ENCODE results near the gene RTN4R.
"Not testable (repeated sequence)": the region's sequence is repeated elsewhere in the genome, so short reads cannot be mapped to it uniquely, and the experiment has no call there.

RTN4R gene

DNA sequence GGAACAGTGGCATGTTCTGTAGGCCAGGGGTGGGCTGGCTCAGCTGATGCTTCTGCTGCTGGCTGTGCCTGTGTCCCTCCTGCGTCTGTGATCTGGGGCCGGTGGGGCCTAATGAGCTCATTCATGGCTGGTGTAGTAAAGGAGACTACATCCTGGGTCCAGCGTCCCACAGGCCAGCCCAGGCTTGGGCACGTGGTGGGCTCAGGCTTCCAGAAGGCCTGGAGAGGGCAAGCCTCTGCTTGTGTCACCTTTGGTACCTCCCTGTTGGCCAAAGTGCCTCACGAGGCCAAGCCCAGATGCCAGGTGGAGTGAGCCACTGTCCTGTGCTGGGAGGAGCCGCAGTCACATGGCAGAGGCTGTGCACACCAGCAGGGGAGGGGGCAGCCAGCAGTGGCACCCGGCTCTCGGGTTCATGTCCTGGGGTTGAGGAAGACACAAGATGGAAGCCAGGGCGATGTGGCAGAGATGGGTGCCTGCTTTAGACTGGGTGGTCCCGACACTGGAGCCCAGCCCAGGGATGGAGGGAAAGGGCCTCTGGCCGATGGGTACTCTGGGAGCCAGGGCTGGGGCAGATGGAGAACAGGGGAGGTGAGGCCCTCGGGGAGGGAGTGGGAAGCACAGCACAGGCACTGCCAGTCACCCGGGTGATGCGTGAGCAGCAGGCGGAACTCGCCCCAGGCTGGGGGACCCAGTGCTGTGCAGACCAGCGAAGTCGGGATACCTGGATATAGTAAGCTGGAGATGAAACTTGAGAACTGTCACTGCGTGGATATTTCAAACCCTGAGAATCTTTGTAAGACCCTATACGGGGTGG, 43.3 kb upstream of the RTN4R start:
- WGBS, result 92% methylated on average over 16 of the region's 20 CpGs
- H3K9me3 ChIP-seq (ENCODE audit: insufficient read depth, low read depth, low read length); H3K9ac ChIP-seq (ENCODE audit: low read depth, low read length); H3K36me3 ChIP-seq (ENCODE audit: insufficient read depth, low read length); H3K27me3 ChIP-seq (ENCODE audit: insufficient read depth, low read length); H3K4me3 ChIP-seq (ENCODE audit: low read length); H3K27ac ChIP-seq (ENCODE audit: low read depth, low read length); H3K4me1 ChIP-seq (ENCODE audit: insufficient read depth, low read length): not testable (repeated sequence)

DNA sequence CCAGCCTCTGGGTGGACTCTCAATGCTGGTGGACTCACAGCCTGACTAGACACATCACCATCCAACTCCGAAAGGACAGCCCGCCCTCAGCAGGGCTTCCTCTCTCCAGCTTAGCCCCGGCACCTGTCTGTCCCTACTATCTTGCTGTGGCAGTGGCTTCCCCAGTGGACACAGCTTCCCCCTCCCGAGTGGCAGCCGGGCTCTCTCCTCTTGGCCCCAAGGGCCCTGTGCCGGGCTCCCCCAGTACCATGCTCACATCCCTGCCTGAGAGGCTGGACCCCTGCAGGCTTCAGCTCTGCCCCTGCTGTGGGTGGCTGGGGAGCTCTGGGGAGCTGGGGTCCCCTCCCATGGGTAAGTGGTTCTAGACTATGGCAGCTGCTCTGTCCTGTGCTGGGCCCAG, 42.7 kb upstream of the RTN4R start:
- H3K9ac ChIP-seq (ENCODE audit: low read depth, low read length), result not testable (repeated sequence)
- WGBS, result 94% methylated on average over 6 of the region's 6 CpGs

DNA sequence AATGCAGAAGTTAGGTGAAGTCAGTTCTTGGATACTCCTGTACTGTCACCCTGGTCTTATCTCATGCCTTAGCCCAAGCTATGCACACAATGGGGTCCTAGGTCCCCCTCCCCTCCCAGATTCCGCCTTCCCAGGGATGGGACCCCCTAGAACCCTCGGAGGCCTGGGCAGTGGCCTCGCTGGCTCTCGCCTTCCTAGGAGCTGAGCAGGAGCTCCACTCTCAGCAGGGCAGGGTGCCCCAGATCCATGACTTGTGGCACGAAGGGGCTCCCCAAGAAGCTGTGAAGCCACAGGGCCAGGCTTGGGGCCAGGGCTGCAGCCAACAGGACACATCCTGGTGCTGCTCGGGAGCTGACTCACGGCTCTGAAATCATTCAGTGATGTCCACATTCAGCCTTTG, 42.1 kb upstream of the RTN4R start:
- 85% methylated on average over 5 of the region's 7 CpGs for WGBS
- not testable (repeated sequence) for H3K27ac ChIP-seq (ENCODE audit: low read depth, low read length); H3K9me3 ChIP-seq (ENCODE audit: insufficient read depth, low read depth, low read length); H3K27me3 ChIP-seq (ENCODE audit: insufficient read depth, low read length); H3K9ac ChIP-seq (ENCODE audit: low read depth, low read length); H3K4me1 ChIP-seq (ENCODE audit: insufficient read depth, low read length); H3K36me3 ChIP-seq (ENCODE audit: insufficient read depth, low read length); H3K4me3 ChIP-seq (ENCODE audit: low read length)

More for the DNA sequence above, 42.7 kb upstream of the RTN4R start:
- H3K27me3 ChIP-seq (ENCODE audit: insufficient read depth, low read length); H3K4me1 ChIP-seq (ENCODE audit: insufficient read depth, low read length); H3K9me3 ChIP-seq (ENCODE audit: insufficient read depth, low read depth, low read length); H3K4me3 ChIP-seq (ENCODE audit: low read length); H3K27ac ChIP-seq (ENCODE audit: low read depth, low read length); H3K36me3 ChIP-seq (ENCODE audit: insufficient read depth, low read length): not testable (repeated sequence)

DNA sequence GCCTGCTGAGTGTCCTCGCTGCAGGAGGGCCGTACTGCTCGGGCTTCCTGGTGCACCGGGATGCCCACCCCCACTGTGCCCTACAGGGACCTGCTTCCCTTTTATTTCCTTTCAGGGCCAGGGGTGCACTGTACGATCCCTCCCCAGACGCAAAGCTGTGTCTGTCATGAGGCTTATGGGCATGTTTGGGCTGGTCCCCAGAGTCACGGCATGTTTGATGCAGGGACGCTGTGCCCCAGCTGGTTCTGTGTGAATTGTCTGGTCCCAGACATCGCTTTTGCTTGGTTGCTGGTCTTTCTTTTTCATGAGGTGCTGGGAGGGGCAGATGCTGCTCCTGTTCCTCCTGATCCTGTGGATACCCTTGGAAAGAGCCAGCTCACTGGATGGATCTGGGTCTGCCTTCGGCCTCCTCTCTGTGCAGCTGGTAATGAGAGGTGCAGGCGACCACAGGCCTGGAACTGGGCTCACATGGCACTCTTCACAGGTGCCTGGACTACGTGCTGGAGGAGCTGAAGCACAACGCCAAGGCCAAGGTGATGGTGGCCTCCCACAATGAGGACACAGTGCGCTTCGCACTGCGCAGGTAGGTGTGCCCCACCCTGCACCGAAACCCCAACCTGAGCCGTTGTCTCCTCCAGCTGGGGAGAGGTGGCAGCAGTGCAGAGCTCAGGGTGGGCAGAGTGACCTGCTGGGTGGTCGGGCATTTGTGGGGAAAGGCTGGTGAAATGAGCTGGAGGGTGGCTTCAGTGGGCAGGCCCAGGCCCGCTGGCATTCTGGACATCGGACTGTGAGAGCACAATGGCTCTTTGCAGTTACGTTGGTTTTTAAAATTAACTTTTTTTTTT, 40.9 kb upstream of the RTN4R start:
- H3K27ac ChIP-seq (ENCODE audit: low read depth, low read length); H3K27me3 ChIP-seq (ENCODE audit: insufficient read depth, low read length); H3K36me3 ChIP-seq (ENCODE audit: insufficient read depth, low read length); H3K4me3 ChIP-seq (ENCODE audit: low read length); H3K4me1 ChIP-seq (ENCODE audit: insufficient read depth, low read length); H3K9me3 ChIP-seq (ENCODE audit: insufficient read depth, low read depth, low read length); H3K9ac ChIP-seq (ENCODE audit: low read depth, low read length): not testable (repeated sequence)
- WGBS, result 93% methylated on average over 22 of the region's 22 CpGs

DNA sequence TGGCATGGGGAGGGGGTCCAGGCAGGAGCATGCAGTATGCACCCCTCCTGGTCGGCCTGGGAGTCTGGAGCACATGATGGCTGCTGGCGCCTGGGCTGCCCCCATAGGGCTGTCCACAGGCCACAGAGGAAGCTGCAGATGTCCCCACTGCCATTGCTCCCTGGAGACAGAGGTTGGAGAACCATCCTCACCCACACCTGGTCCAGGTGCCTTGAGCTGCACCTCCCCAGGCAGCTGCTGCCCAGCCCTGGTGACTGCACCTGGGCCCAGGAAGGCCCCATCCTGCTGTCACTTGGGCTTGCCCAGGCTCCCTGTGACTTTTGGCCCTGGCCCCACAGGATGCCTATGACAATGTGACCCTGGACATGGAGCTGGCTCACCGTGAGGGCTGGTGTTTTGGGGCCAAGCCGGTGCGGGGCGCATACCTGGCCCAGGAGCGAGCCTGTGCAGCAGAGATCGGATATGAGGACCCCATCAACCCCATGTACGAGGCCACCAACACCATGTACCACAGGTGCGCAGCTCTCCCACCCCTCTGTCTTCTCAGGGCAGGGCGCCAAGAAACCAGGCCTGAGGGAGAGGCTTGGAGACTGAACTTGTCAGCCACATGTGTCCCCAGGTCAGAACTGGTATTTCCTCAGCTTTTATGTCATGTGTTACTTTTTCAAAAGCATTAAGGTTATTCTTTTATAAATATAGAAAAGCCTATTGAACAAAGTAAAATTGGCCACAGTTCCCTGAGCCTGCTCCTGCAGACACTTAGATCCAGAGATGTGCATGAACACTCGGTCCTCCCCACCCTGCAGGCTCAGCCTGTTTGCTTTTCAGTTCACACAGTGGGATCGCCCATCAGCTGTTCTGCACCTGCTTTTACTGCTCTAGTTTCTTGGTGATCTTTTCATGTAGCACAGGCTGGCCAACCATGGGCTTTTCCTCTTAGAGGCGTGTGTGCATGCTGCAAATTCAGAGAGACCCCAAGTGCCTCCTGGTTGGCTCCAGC, 39.6 kb upstream of the RTN4R start:
- 91% methylated on average over 12 of the region's 14 CpGs for WGBS
- not testable (repeated sequence) for H3K4me3 ChIP-seq (ENCODE audit: low read length); H3K4me1 ChIP-seq (ENCODE audit: insufficient read depth, low read length)

DNA sequence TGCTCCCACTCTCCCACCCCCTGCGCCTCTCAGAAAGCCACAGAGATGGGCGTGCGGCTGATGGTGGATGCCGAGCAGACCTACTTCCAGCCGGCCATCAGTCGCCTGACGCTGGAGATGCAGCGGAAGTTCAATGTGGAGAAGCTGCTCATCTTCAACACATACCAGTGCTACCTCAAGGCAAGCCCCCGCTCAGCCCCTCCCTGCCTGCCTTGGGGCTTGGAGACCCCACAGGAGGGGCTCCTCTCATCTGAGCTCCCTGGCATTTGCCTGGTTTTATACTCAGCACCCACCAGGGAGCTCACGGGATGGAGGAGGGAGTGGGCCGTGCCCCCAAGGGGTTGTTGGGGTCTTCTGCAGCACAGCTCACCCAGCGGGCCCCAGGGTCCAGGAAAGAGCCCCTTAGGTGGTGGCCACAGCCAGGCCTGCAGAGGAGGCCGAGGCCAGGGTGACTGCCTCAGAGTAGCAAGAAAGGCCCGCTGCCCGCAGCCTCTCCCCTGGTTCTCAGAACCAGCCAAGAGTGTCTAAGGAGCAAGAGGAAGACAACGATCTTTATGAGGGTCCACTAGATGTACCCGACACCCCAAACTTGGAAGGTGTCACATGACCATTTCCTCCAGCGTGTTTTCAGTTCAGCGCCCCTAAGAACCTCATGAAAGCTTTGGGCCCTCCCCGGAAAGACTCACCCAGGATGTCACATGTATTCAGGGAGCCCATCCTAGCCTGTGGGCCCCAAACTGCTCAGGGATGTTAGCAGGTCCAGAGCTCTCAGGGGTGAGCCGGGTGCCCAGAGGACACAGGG, 38.7 kb upstream of the RTN4R start:
- not testable (repeated sequence) for H3K4me1 ChIP-seq (ENCODE audit: insufficient read depth, low read length); H3K9ac ChIP-seq (ENCODE audit: low read depth, low read length); H3K4me3 ChIP-seq (ENCODE audit: low read length); H3K36me3 ChIP-seq (ENCODE audit: insufficient read depth, low read length); H3K27me3 ChIP-seq (ENCODE audit: insufficient read depth, low read length); H3K27ac ChIP-seq (ENCODE audit: low read depth, low read length); H3K9me3 ChIP-seq (ENCODE audit: insufficient read depth, low read depth, low read length)
- 96% methylated on average over 18 of the region's 21 CpGs for WGBS

More for the DNA sequence above, 39.6 kb upstream of the RTN4R start:
- H3K9me3 ChIP-seq (ENCODE audit: insufficient read depth, low read depth, low read length); H3K27me3 ChIP-seq (ENCODE audit: insufficient read depth, low read length); H3K9ac ChIP-seq (ENCODE audit: low read depth, low read length); H3K36me3 ChIP-seq (ENCODE audit: insufficient read depth, low read length); H3K27ac ChIP-seq (ENCODE audit: low read depth, low read length): not testable (repeated sequence)

DNA sequence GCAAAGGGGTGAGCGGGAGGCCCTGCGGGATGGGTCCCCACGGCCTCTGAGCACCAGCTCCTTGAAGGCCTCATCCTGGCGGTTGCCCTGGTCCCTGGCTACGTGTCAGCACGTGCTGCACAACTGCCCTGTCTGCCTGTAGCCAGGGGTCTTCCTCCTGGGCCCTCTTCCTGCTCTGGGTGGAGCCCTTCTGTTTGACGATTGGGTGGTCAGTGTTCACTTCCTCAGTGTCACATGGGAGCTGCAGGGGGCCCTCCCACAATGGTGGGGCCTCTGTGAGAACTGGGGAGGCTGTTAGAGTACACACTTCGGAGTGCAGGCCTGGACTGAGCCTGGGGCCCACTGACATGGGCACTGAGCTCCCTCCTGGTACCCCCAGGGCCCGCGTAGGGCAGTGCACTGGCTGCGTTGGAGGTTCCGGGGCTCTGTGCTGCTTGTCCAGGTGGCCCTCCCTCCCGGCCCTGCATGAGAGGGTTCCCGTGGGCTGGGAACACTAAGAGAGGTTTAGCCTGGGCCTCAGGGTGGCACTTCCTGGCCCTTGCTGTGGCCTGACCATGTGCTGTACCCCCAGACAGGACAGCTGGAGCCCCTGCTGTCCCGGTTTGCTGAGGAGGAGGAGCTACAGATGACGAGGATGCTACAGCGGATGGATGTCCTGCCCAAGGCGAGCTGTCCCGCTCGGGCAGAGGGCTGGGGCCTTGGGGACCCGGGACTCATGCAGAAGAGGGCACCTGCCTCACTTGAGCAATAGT, 38.0 kb upstream of the RTN4R start:
- no peak overlapping the region for H3K27ac ChIP-seq (ENCODE audit: low read depth, low read length)
- H3K9ac ChIP-seq (ENCODE audit: low read depth, low read length), result no peak overlapping the region

DNA sequence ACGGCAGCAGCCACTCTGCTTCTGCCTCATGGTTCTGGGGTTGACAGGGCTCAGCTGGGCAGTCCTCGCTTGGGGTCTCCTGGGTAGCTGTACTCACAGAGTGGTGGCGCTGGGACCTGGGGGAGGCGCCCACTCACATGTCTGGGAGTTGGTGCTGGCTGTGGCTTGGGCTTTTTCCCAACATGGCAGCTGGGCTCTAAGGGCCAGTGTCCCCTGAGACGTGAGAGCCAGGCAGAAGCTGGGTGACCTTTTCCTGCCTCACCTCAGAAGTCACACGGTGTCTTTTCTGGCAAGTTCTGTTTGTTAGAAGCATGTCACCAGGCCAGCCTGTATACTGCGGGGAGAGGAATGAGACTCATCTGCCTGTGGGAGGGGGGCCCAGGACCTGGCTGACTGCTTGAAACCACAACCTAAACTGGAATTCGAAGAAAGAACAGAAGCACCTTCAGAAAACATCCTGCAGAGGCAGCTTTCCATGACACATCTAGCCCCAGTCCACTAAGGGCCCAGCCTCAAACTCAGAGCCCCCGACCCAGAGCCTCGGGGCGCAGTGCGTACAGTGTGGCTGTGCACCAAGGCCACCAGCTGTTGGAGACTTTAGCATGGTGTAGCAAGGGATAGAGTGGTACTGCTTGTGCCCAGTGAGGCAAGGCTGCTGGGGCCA, 37.2 kb upstream of the RTN4R start:
- H3K27me3 ChIP-seq (ENCODE audit: insufficient read depth, low read length), result peaks cover 15% of the 10 kb centered on the region
- H3K4me1 ChIP-seq (ENCODE audit: insufficient read depth, low read length); H3K9me3 ChIP-seq (ENCODE audit: insufficient read depth, low read depth, low read length); H3K27ac ChIP-seq (ENCODE audit: low read depth, low read length); H3K4me3 ChIP-seq (ENCODE audit: low read length); H3K36me3 ChIP-seq (ENCODE audit: insufficient read depth, low read length); H3K9ac ChIP-seq (ENCODE audit: low read depth, low read length): not testable (repeated sequence)
- WGBS, result 94% methylated on average over 11 of the region's 12 CpGs

More for the DNA sequence above, 38.0 kb upstream of the RTN4R start:
- Histone ChIP-seq H3K9me3 (ENCODE audit: insufficient read depth, low read depth, low read length) (no peaks in the 10 kb centered on the region), H3K27me3 (ENCODE audit: insufficient read depth, low read length) (peaks cover 8% of the 10 kb centered on the region), H3K4me1 (ENCODE audit: insufficient read depth, low read length) (no peaks in the 10 kb centered on the region), H3K4me3 (ENCODE audit: low read length) (no peak overlapping the region), H3K36me3 (ENCODE audit: insufficient read depth, low read length) (no peaks in the 10 kb centered on the region)
- 86% methylated on average over 21 of the region's 21 CpGs for WGBS

DNA sequence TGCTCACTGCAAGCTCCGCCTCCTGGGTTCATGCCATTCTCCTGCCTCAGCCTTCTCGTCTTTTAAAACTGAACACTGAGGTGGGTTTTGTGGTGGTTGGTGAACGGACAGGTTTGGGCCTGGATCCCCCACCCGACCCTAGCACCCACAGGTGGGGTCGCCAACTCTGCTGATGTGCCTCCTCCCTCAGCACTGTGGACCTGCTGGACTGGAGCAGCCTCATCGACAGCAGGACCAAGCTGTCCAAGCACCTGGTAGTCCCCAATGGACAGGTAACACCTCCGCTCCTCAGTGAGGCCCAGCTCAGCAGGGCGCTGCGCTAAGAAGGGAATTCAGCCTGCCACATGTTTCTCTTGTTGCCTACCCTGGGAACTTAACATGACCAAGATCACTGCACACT, 36.5 kb upstream of the RTN4R start:
- no peaks in the 10 kb centered on the region for H3K36me3 ChIP-seq (ENCODE audit: insufficient read depth, low read length)
- WGBS, result 95% methylated on average over 9 of the region's 9 CpGs
- H3K9me3 ChIP-seq (ENCODE audit: insufficient read depth, low read depth, low read length), result no peaks in the 10 kb centered on the region
- H3K9ac ChIP-seq (ENCODE audit: low read depth, low read length), result no peak overlapping the region
- H3K4me1 ChIP-seq (ENCODE audit: insufficient read depth, low read length), result no peaks in the 10 kb centered on the region
- H3K4me3 ChIP-seq (ENCODE audit: low read length), result no peak overlapping the region
- H3K27ac ChIP-seq (ENCODE audit: low read depth, low read length), result no peak overlapping the region
- H3K27me3 ChIP-seq (ENCODE audit: insufficient read depth, low read length), result peaks cover 22% of the 10 kb centered on the region

DNA sequence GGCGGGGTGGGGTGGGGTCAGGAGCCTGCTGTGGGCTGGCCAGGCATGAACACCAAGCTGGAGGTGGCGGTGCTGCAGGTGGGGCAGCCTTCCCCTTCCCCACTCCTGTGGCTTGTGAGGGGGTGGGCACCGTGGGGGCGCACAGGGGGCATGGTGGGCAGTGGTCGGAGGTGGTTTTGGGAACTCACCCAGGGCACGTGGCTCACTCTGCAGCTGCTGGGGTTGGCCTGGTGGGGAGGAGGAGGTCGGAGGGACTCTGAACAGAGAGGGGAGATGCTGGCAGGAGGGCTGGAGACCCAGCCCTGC, 35.1 kb upstream of the RTN4R start:
- 84% methylated on average over 7 of the region's 7 CpGs for WGBS
- not testable (repeated sequence) for H3K9ac ChIP-seq (ENCODE audit: low read depth, low read length); H3K36me3 ChIP-seq (ENCODE audit: insufficient read depth, low read length); H3K4me1 ChIP-seq (ENCODE audit: insufficient read depth, low read length); H3K4me3 ChIP-seq (ENCODE audit: low read length); H3K27ac ChIP-seq (ENCODE audit: low read depth, low read length); H3K9me3 ChIP-seq (ENCODE audit: insufficient read depth, low read depth, low read length)
- H3K27me3 ChIP-seq (ENCODE audit: insufficient read depth, low read length), result peaks cover 32% of the 10 kb centered on the region

Data from HUES64 (cell line).